PC-9 (cell line): ENCODE data around the gene LRG1.

Experiments
- EZH2 ChIP-seq: fragments of 200-600 bp; sonication (generic); IDR thresholded peaks from 2 replicates; pipeline ENCODE4 v1.8.0; 2017; ENCODE audit warnings: antibody characterized with exemption, low read depth
- TF ChIP-seq, protein P1 (sequence below): fragments of 200-600 bp; sonication (generic); conservative IDR thresholded peaks from 2 replicates; pipeline ENCODE4 v1.6.1; 2017; ENCODE audit warnings: mixed run types, antibody characterized with exemption, mild to moderate bottlenecking, moderate library complexity

DNA sequence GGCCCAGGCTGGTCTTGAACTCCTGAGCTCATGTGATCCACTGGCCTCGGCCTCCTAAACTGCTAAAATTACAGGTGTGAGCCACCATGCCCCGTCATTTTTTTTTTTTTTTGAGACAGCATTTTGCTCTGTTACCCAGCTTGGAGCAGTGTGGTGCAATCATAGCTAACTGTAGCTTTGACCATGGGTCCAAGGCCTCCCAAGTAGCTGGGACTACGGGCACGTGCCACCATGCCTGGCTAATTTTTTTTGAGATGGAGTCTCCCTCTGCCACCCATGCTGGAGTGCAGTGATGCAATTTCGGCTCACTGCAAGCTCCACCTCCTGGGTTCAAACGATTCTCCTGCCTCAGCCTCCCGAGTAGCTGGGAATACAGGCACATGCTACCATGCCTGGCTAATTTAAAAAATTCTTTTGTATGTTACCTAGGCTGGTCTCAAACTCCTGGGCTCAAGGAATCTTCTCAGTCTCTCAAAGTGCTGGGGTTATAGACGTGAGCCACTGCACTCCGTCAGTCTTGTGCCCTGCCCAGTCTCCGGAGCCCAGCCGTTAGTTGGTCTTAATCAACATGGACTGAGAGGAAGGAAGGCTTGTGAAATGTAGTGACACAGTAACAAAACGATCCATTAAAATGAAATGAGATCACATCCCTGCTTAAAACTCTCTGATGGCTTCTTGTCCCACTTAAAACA, 1.4 kb upstream of the LRG1 start:
- TF ChIP-seq, protein P1, sequence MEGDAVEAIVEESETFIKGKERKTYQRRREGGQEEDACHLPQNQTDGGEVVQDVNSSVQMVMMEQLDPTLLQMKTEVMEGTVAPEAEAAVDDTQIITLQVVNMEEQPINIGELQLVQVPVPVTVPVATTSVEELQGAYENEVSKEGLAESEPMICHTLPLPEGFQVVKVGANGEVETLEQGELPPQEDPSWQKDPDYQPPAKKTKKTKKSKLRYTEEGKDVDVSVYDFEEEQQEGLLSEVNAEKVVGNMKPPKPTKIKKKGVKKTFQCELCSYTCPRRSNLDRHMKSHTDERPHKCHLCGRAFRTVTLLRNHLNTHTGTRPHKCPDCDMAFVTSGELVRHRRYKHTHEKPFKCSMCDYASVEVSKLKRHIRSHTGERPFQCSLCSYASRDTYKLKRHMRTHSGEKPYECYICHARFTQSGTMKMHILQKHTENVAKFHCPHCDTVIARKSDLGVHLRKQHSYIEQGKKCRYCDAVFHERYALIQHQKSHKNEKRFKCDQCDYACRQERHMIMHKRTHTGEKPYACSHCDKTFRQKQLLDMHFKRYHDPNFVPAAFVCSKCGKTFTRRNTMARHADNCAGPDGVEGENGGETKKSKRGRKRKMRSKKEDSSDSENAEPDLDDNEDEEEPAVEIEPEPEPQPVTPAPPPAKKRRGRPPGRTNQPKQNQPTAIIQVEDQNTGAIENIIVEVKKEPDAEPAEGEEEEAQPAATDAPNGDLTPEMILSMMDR = no peak
- TF ChIP-seq EZH2 = no peak
